Choroid plexus epithelial cell (primary cell): ENCODE results near the gene FXYD3.

Experiments used
- DNase-seq: peaks from one replicate; pipeline ENCODE4 v3.0.0-alpha.2; 2010; ENCODE audit warnings: low read depth
- H3K4me3 ChIP-seq: 2 replicates; pipeline ENCODE4 v1.5.1; 2011; ENCODE audit warnings: low read depth, mild to moderate bottlenecking, control low read depth, low read length, moderate library complexity
- CTCF ChIP-seq: conservative IDR thresholded peaks from 2 replicates; pipeline ENCODE4 v1.5.1; 2011; ENCODE audit warnings: low read depth, mild to moderate bottlenecking, control low read depth, inconsistent platforms, low read length, moderate library complexity

FXYD3 gene

GRCh38 chr19:35155981-35156672, 40.5 kb downstream of the FXYD3 start:
- TF ChIP-seq CTCF, result no peak
- H3K4me3 ChIP-seq, result no peak overlapping the region
- no peak for DNase-seq

- TF ChIP-seq CTCF, result no peak
- no peak for DNase-seq
- no peak overlapping the region for H3K4me3 ChIP-seq
Observed at GRCh38 chr19:35156673-35157014, 41.0 kb downstream of the FXYD3 start.

GRCh38 chr19:35157431-35157830, 41.8 kb downstream of the FXYD3 start:
- DNase-seq, result no peak
- TF ChIP-seq CTCF, result no peak
- no peak overlapping the region for H3K4me3 ChIP-seq

- no peak overlapping the region for H3K4me3 ChIP-seq
- TF ChIP-seq CTCF, result no peak
- no peak for DNase-seq
Observed at GRCh38 chr19:35159606-35160005, 44.0 kb downstream of the FXYD3 start.

GRCh38 chr19:35160629-35161433, 45.2 kb downstream of the FXYD3 start:
- H3K4me3 ChIP-seq, result no peak overlapping the region
- TF ChIP-seq CTCF, result no peak

GRCh38 chr19:35161434-35161743, 45.8 kb downstream of the FXYD3 start:
- no peak for DNase-seq
- H3K4me3 ChIP-seq, result no peak overlapping the region
- TF ChIP-seq CTCF, result no peak

More at GRCh38 chr19:35160629-35161433, 45.2 kb downstream of the FXYD3 start:
- no peak for DNase-seq
